ENCODE measurements around the gene GABBR2.

GABBR2 gene

DNA sequence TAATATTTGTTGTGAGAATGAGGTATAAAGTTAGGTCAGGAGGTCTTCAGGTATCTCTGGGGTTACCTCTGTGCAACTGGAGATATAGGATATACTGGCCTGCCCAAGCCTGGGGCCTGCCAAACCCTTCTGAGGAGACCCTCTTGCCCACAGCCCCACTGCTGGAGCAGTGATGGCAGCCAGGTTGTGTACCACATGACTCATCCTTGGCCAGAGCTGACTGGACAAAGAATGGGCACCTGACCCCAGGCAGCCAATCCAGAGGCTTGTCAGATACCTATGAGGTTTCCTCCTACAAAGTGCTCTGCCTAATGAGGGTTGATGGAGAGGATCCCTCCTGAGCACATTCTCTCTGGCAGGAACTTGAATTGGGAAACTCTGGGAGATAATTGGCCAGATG is 397.2 kb downstream of the GABBR2 start:
- no peaks in the 10 kb centered on the region for H3K9me3 ChIP-seq (ENCODE audit: control insufficient read depth, insufficient read depth, low read length)
- no peaks in the 10 kb centered on the region for H3F3A ChIP-seq (ENCODE audit: control insufficient read depth, insufficient read depth)

DNA sequence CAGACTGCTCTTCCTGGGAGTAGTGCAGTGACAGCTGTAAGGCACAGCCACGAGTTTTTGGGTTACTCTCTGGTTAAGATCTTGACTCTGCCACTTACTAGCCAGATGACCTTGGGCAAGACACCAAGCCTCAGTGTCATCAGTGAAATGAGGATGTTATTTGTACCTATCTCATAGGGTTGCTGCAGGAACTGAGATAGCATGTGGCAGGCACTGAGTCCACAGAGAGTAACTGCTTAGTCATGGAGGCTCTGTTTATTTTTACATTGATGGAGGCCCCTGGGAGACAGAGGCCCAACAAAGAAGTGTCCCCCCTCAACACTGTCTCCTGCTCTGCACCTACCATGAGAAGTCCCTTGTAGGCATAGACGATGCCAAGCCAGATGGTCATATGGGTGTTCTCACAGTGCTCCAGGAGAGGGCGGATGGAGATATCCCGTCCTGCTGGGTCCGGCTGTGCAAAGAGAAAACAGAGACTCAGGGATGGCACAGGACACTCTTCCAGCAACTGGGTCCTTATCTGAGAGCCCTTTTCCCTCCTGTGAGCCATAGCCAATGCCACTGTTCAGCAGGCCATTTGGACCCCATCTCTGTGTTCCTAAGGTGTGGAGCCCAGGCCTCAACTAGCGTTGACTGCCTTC is 397.9 kb downstream of the GABBR2 start:
- no peaks in the 10 kb centered on the region for H3K79me2 ChIP-seq (ENCODE audit: control insufficient read depth, low read length)
- H3K4me2 ChIP-seq (ENCODE audit: low read length) = no peak overlapping the region
- no peak for TF ChIP-seq EZH2phosphoT487 (IDR thresholded peaks at IDR 0.05; ENCODE audit: borderline replicate concordance, low read length)
- no peak for TF ChIP-seq CTCF (IDR thresholded peaks at IDR 0.05; ENCODE audit: low read depth, low read length, poor library complexity, severe bottlenecking)
- no peaks in the 10 kb centered on the region for H3K36me3 ChIP-seq (ENCODE audit: control insufficient read depth, low read length)
- H3K9me3 ChIP-seq (ENCODE audit: control insufficient read depth, insufficient read depth, low read length) = no peaks in the 10 kb centered on the region
- no peak overlapping the region for H3K27ac ChIP-seq (ENCODE audit: low read depth, low read length)
- no peaks in the 10 kb centered on the region for H3K4me1 ChIP-seq (ENCODE audit: control insufficient read depth, low read length)
- H4K20me1 ChIP-seq (ENCODE audit: control insufficient read depth, insufficient read depth, low read depth, low read length) = no peaks in the 10 kb centered on the region
- H3K9me2 ChIP-seq (replicated peaks; ENCODE audit: control insufficient read depth, low read length) = no peaks in the 10 kb centered on the region
- no peaks in the 10 kb centered on the region for H3F3A ChIP-seq (ENCODE audit: control insufficient read depth, insufficient read depth)
- H3K4me3 ChIP-seq (ENCODE audit: low read length) = no peak overlapping the region
- H3K27me3 ChIP-seq (ENCODE audit: control insufficient read depth, low read length) = peaks cover 11% of the 10 kb centered on the region; the same call in 1 of the 2 replicates

More for the DNA sequence above, 397.2 kb downstream of the GABBR2 start:
- Histone ChIP-seq H3K4me2 (ENCODE audit: low read length) (no peak overlapping the region), H3K27ac (ENCODE audit: low read depth, low read length) (no peak overlapping the region), H3K27me3 (ENCODE audit: control insufficient read depth, low read length) (peaks cover 11% of the 10 kb centered on the region; the same call in 1 of the 2 replicates), H3K79me2 (ENCODE audit: control insufficient read depth, low read length) (no peaks in the 10 kb centered on the region), H3K9me2 (replicated peaks; ENCODE audit: control insufficient read depth, low read length) (no peaks in the 10 kb centered on the region), H3K4me1 (ENCODE audit: control insufficient read depth, low read length) (no peaks in the 10 kb centered on the region), H3K4me3 (ENCODE audit: low read length) (no peak overlapping the region), H4K20me1 (ENCODE audit: control insufficient read depth, insufficient read depth, low read depth, low read length) (no peaks in the 10 kb centered on the region), H3K36me3 (ENCODE audit: control insufficient read depth, low read length) (no peaks in the 10 kb centered on the region)
- TF ChIP-seq EZH2phosphoT487 (IDR thresholded peaks at IDR 0.05; ENCODE audit: borderline replicate concordance, low read length) (no peak), CTCF (IDR thresholded peaks at IDR 0.05; ENCODE audit: low read depth, low read length, poor library complexity, severe bottlenecking) (no peak)

GRCh38 chr9:98306384-98307145 is 402.2 kb downstream of the GABBR2 start:
- H3K4me1 ChIP-seq (ENCODE audit: control insufficient read depth, low read length) = no peaks in the 10 kb centered on the region
- no peaks in the 10 kb centered on the region for H3K27me3 ChIP-seq (ENCODE audit: control insufficient read depth, low read length)
- no peaks in the 10 kb centered on the region for H4K20me1 ChIP-seq (ENCODE audit: control insufficient read depth, insufficient read depth, low read depth, low read length)
- H3K4me2 ChIP-seq (ENCODE audit: low read length) = no peak overlapping the region
- H3K27ac ChIP-seq (ENCODE audit: low read depth, low read length) = no peak overlapping the region
- no peak overlapping the region for H3K4me3 ChIP-seq (ENCODE audit: low read length)
- H3K79me2 ChIP-seq (ENCODE audit: control insufficient read depth, low read length) = no peaks in the 10 kb centered on the region
- H3F3A ChIP-seq (ENCODE audit: control insufficient read depth, insufficient read depth) = no peaks in the 10 kb centered on the region
- no peaks in the 10 kb centered on the region for H3K9me3 ChIP-seq (ENCODE audit: control insufficient read depth, insufficient read depth, low read length)
- H3K9me2 ChIP-seq (replicated peaks; ENCODE audit: control insufficient read depth, low read length) = no peaks in the 10 kb centered on the region
- no peak for TF ChIP-seq CTCF (IDR thresholded peaks at IDR 0.05; ENCODE audit: low read depth, low read length, poor library complexity, severe bottlenecking)
- no peaks in the 10 kb centered on the region for H3K36me3 ChIP-seq (ENCODE audit: control insufficient read depth, low read length)
